Tibial artery (tissue), 4 donors: ENCODE measurements around the gene SPATC1L.
A peak's percentile ranks its signal among the peaks of the same experiment; 100 is the strongest.

ENCODE experiments used
- DNase-seq, 2 donors: peaks; one replicate each; pipeline ENCODE4 v3.0.0-alpha.2; 2019
- H3K27ac ChIP-seq, 2 donors: fragments of 200-600 bp; sonication (generic) in 1 of 2; 1 replicate in 1 of 2; 2 replicates in 1 of 2; pipeline ENCODE4 v1.5.1; 2018 to 2019; ENCODE audit warnings: mild to moderate bottlenecking in 1 of 2
- H3K27me3 ChIP-seq, 2 donors: fragments of 200-600 bp; sonication (generic) in 1 of 2; one replicate each; pipeline versions ENCODE4 v1.5.1 to v1.6.0; 2016 to 2019
- H3K36me3 ChIP-seq, 3 donors: fragments of 200-600 bp; sonication (generic) in 2 of 3; one replicate each; pipeline ENCODE4 v1.5.1; 2016 to 2019; ENCODE audit warnings: mild to moderate bottlenecking in 2 of 3
- H3K4me1 ChIP-seq, 4 donors: fragments of 200-600 bp; sonication (generic) in 2 of 4; 1 replicate in 3 of 4; 2 replicates in 1 of 4; pipeline ENCODE4 v1.5.1; 2016 to 2019
- H3K4me3 ChIP-seq, 2 donors: fragments of 200-600 bp; sonication (generic) in 1 of 2; 1 replicate in 1 of 2; 2 replicates in 1 of 2; pipeline ENCODE4 v1.5.1; 2018 to 2019; ENCODE audit warnings: mild to moderate bottlenecking in 2 of 2
- H3K9me3 ChIP-seq, 3 donors: fragments of 200-600 bp; sonication (generic) in 1 of 3; one replicate each; pipeline ENCODE4 v1.5.1; 2016 to 2019
- CTCF ChIP-seq, 2 experiments: fragments of 200-600 bp in 1 of 2; fragments of 450-650 bp in 1 of 2; IDR thresholded peaks; one replicate each; pipeline ENCODE4 v1.5.1; 2017 to 2019; ENCODE audit warnings: antibody characterized with exemption in 2 of 2, mild to moderate bottlenecking in 1 of 2, moderate library complexity in 1 of 2
- intact Hi-C: fragments of 100-400 bp; cut with DNase I; formaldehyde crosslinking; loops from one replicate; pipeline ENCODE4 v1.15.0; 2023; ENCODE audit warnings: low total_unique reads

SPATC1L gene

GRCh38 chr21:46130831-46131587 is 53.2 kb downstream of the SPATC1L start:
- intact Hi-C loops = no loop called here
- no peaks in the 10 kb centered on the region for H3K4me1 ChIP-seq
- H3K4me3 ChIP-seq = no peak overlapping the region
- H3K27ac ChIP-seq = no peak overlapping the region
- H3K27me3 ChIP-seq = no peaks in the 10 kb centered on the region
- no peak for DNase-seq
- H3K36me3 ChIP-seq = peaks cover 27 to 60% (median 38%) of the 10 kb centered on the region in 3 donors
- H3K9me3 ChIP-seq = no peaks in the 10 kb centered on the region
- no peak for TF ChIP-seq CTCF (IDR thresholded peaks at IDR 0.05)

- TF ChIP-seq CTCF (IDR thresholded peaks at IDR 0.05) = no peak
- H3K9me3 ChIP-seq = no peaks in the 10 kb centered on the region
- H3K27ac ChIP-seq = no peak overlapping the region
- no peaks in the 10 kb centered on the region for H3K4me1 ChIP-seq
- peaks cover 37 to 70% (median 48%) of the 10 kb centered on the region in 3 donors for H3K36me3 ChIP-seq
- no peak for DNase-seq
- H3K27me3 ChIP-seq = no peaks in the 10 kb centered on the region
- intact Hi-C loops = loop anchor here (10.0 kb wide), 1 partner anchor 135 kb away; no protein-coding TSS in a partner anchor
- H3K4me3 ChIP-seq = no peak overlapping the region
Measured at GRCh38 chr21:46129846-46130651, 54.2 kb downstream of the SPATC1L start.

GRCh38 chr21:46128933-46129571 is 55.2 kb downstream of the SPATC1L start:
- no peaks in the 10 kb centered on the region for H3K27me3 ChIP-seq
- no peak overlapping the region for H3K4me3 ChIP-seq
- no peaks in the 10 kb centered on the region for H3K4me1 ChIP-seq
- no peak overlapping the region for H3K27ac ChIP-seq
- peaks cover 46 to 80% (median 58%) of the 10 kb centered on the region in 3 donors for H3K36me3 ChIP-seq
- H3K9me3 ChIP-seq = no peaks in the 10 kb centered on the region
- no peak for TF ChIP-seq CTCF (IDR thresholded peaks at IDR 0.05)
- intact Hi-C loops = loop anchor here (10.0 kb wide), 1 partner anchor 134 kb away; no protein-coding TSS in a partner anchor
- DNase-seq = peak; percentile 28 to 69

GRCh38 chr21:46128106-46128932 is 55.9 kb downstream of the SPATC1L start:
- DNase-seq = peak; percentile 20 to 65
- intact Hi-C loops = loop anchor here (10.0 kb wide), 1 partner anchor 134 kb away; no protein-coding TSS in a partner anchor
- Histone ChIP-seq H3K36me3 (peaks cover 46 to 87% (median 61%) of the 10 kb centered on the region in 3 donors), H3K27ac (no peak overlapping the region), H3K9me3 (no peaks in the 10 kb centered on the region), H3K27me3 (no peaks in the 10 kb centered on the region), H3K4me1 (no peaks in the 10 kb centered on the region), H3K4me3 (no peak overlapping the region)
- no peak for TF ChIP-seq CTCF (IDR thresholded peaks at IDR 0.05)
